IPS-18a (cell line): Measurements from ENCODE around the gene CWF19L2.

ENCODE experiments used
- H3K27ac ChIP-seq: one replicate; pipeline ENCODE4 v1.5.1; 2013; ENCODE audit warnings: low read length
- H3K27me3 ChIP-seq: one replicate; pipeline ENCODE4 v1.6.1; 2013; ENCODE audit warnings: mild to moderate bottlenecking, low read length; ENCODE audit not compliant: control insufficient read depth, insufficient read depth
- H3K36me3 ChIP-seq: one replicate; pipeline ENCODE4 v1.6.1; 2013; ENCODE audit warnings: low read depth, low read length; ENCODE audit not compliant: control insufficient read depth
- H3K4me1 ChIP-seq: one replicate; pipeline ENCODE4 v1.6.1; 2013; ENCODE audit warnings: low read depth, low read length; ENCODE audit not compliant: control insufficient read depth
- H3K4me3 ChIP-seq: one replicate; pipeline ENCODE4 v1.5.1; 2013; ENCODE audit warnings: low read length
- H3K9ac ChIP-seq: one replicate; pipeline ENCODE4 v1.6.1; 2013; ENCODE audit warnings: mild to moderate bottlenecking, low read length, moderate library complexity
- H3K9me3 ChIP-seq: one replicate; pipeline ENCODE4 v1.6.1; 2013; ENCODE audit warnings: low read depth, low read length; ENCODE audit not compliant: control insufficient read depth

Gene CWF19L2

DNA sequence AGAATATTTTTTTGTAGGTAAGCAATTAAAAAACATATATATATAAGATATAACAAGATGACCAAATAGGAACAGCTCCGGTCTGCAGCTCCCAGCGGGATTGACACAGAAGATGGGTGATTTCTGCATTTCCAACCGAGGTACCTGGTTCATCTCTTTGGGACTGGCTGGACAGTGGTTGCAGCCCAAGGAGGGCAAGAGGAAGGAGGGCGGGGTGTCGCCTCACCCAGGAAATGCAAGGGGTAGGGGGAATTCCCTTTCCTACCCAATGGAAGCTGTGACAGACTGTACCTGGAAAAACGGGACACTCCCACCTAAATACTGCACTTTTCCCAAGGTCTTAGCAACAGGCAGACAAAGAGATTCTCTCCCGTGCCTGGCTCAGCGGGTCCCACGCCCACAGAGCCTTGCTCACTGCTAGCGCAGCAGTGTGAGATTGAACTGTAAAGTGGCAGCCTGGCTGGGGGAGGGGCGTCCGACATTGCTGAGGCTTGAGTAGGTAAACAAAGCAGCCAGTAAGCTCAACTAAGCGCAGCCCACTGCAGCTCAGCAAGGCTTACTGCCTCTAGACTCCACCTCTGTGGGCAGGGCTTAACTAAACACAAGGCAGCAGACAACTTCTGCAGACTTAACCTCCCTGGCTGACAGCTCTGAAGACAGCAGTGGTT is 163.8 kb downstream of the CWF19L2 start:
- no peaks in the 10 kb centered on the region for H3K4me1 ChIP-seq
- H3K4me3 ChIP-seq: no peak overlapping the region
- H3K36me3 ChIP-seq: no peaks in the 10 kb centered on the region
- H3K9me3 ChIP-seq: no peaks in the 10 kb centered on the region
- H3K9ac ChIP-seq: no peak overlapping the region
- H3K27ac ChIP-seq: no peak overlapping the region
- no peaks in the 10 kb centered on the region for H3K27me3 ChIP-seq

DNA sequence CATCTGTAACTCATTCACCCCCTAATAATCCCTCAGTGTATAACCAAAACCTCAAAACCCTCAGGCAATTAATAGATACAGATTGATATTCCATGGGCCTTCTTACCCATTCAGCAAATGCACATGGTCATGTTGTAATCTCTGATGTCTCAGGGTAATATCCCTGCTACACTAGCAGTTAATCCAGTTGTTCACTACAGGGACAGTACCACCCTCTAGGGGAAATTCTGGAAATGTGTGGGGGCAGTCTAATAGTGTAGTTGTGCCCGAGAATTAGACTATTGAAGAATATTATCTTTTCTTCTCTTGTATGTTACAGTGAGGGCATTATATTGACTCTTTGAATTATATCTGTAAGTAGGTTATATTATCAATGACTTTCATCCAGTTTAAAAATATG is 175.4 kb downstream of the CWF19L2 start:
- no peaks in the 10 kb centered on the region for H3K36me3 ChIP-seq
- H3K27ac ChIP-seq: no peak overlapping the region
- no peak overlapping the region for H3K4me3 ChIP-seq
- H3K9me3 ChIP-seq: no peaks in the 10 kb centered on the region
- H3K4me1 ChIP-seq: no peaks in the 10 kb centered on the region
- H3K9ac ChIP-seq: no peak overlapping the region
- no peaks in the 10 kb centered on the region for H3K27me3 ChIP-seq
